Measurements from ENCODE around the gene EML6. TPM values are rescaled to one million over a fixed set of nuclear protein-coding genes. Genes with fewer than 3 reads are reported as not detected.

The EML6 gene
- total and polyA plus RNA-seq, 2 of the 13 experiments (the other 11 are each of a cell fraction or from before 2014, with no cell fraction given): 17.2 to 32.4 TPM

GRCh38 chr2:54983345-54984220, 260.1 kb downstream of the EML6 start:
- Histone ChIP-seq H3K27ac (ENCODE audit: extremely low read length, insufficient read depth, low read length) (no peak overlapping the region), H3K36me3 (replicated peaks in 1 of 2; ENCODE audit: control insufficient read depth in 1 of 2, insufficient read depth in 2 of 2, low read length in 2 of 2) (peaks cover 11 to 56% of the 10 kb centered on the region in 2 experiments), H3K4me3 (replicated peaks in 1 of 3; ENCODE audit: insufficient read depth in 1 of 3, low read depth in 2 of 3, low read length in 3 of 3) (no peak overlapping the region), H3K27me3 (ENCODE audit: control insufficient read depth in 1 of 2, insufficient read depth in 2 of 2, low read length in 2 of 2) (no peaks in the 10 kb centered on the region), H3K4me1 (ENCODE audit: insufficient read depth, low read length) (no peaks in the 10 kb centered on the region), H3K79me2 (ENCODE audit: insufficient read depth, low read length) (peaks cover 16% of the 10 kb centered on the region), H2AFZ (ENCODE audit: low read length) (no peak overlapping the region), H3K9me3 (ENCODE audit: low read length) (no peaks in the 10 kb centered on the region), H4K20me1 (ENCODE audit: insufficient read depth, low read length) (peaks cover 3% of the 10 kb centered on the region; the same call in 1 of the 2 replicates), H3K9ac (ENCODE audit: insufficient read depth, low read depth, low read length) (no peak overlapping the region), H3K4me2 (ENCODE audit: low read depth, low read length) (no peak overlapping the region)
- ATAC-seq (no peak), FAIRE-seq (no peak), DNase-seq (ENCODE audit: low spot score) (no peak)
- ChIA-PET CTCF (ENCODE audit: low intra/inter-chr PET ratio, low total read pairs) (no interaction called here), POLR2A (no interaction called here)
- intact Hi-C loops (cut with micrococcal nuclease; ENCODE audit: unreplicated experiment) (no loop called here), in situ Hi-C loops (cut with HindIII; ENCODE audit: extremely low pct_ligation_motif_present, low pct_unique_long_range_greater_than_20kb) (no loop called here)
- 63% methylated on average over 3 of the region's 3 CpGs for WGBS (ENCODE audit: low lambda C conversion rate)
- no TSS peak for BruUV-seq (replicated peaks)
- TF ChIP-seq KLF13 (CRISPR knock-in tag; IDR thresholded peaks at IDR 0.05) (no peak), GATAD2A (CRISPR knock-in tag; IDR thresholded peaks at IDR 0.05) (no peak), MIXL1 (CRISPR knock-in tag; IDR thresholded peaks at IDR 0.05) (no peak), FOXJ3 (CRISPR knock-in tag; IDR thresholded peaks at IDR 0.05; ENCODE audit: borderline replicate concordance) (no peak), ELF4 (CRISPR knock-in tag; IDR thresholded peaks at IDR 0.05; ENCODE audit: borderline replicate concordance) (no peak), HMGXB4 (CRISPR knock-in tag; IDR thresholded peaks at IDR 0.05; ENCODE audit: borderline replicate concordance in 1 of 2, low read depth in 1 of 2) (no peak), ZNF768 (CRISPR knock-in tag; IDR thresholded peaks at IDR 0.05) (no peak), POLR2AphosphoS5 (IDR thresholded peaks at IDR 0.05; ENCODE audit: low read depth, low read length) (no peak), AKNA (CRISPR knock-in tag; IDR thresholded peaks at IDR 0.05; ENCODE audit: borderline replicate concordance) (no peak), RFX5 (IDR thresholded peaks at IDR 0.05; ENCODE audit: low read depth, low read length) (no peak), CREB3 (CRISPR knock-in tag; IDR thresholded peaks at IDR 0.05) (no peak), AKAP8 (CRISPR knock-in tag; IDR thresholded peaks at IDR 0.05) (no peak), HNRNPL (IDR thresholded peaks at IDR 0.05; ENCODE audit: low read depth, low read length) (no peak), TSC22D2 (CRISPR knock-in tag; IDR thresholded peaks at IDR 0.05; ENCODE audit: borderline replicate concordance) (no peak), ZNF33A (CRISPR knock-in tag; IDR thresholded peaks at IDR 0.05; ENCODE audit: borderline replicate concordance) (no peak), ZSCAN20 (CRISPR knock-in tag; IDR thresholded peaks at IDR 0.05; ENCODE audit: borderline replicate concordance) (no peak), MED8 (CRISPR knock-in tag; IDR thresholded peaks at IDR 0.05; ENCODE audit: insufficient replicate concordance) (no peak)
